HG02571 (cell line): Measurements from ENCODE around the gene SKOR1.
A peak's percentile ranks its signal among the peaks of the same experiment; 100 is the strongest.

ENCODE experiments used
- ATAC-seq: cut with Tn5 transposase; IDR thresholded peaks from one replicate; pipeline ENCODE4 v1.9.1; 2021; ENCODE audit warnings: mild to moderate bottlenecking, moderate library complexity; ENCODE audit not compliant: unreplicated experiment

Gene SKOR1

DNA sequence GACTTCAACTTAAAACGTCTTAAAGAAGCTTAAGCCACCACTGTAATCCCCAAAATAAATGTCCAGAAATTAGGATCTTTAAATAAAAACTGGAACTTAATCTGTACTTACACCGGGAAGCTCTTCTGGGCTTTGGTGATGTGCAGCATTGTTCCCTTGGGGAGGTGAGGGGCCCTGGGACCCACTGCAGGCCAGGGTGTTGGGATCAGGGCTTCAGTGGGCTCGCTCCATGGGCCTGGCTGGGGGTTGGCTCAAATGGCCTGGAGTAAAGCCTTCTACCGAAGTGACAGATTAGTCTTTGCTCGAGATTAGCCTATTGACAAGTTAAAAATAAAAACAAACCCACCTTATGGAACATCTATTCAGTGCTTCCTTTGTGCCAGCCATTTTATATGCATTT lies 20.7 kb downstream of the SKOR1 start:
- no peak for ATAC-seq

DNA sequence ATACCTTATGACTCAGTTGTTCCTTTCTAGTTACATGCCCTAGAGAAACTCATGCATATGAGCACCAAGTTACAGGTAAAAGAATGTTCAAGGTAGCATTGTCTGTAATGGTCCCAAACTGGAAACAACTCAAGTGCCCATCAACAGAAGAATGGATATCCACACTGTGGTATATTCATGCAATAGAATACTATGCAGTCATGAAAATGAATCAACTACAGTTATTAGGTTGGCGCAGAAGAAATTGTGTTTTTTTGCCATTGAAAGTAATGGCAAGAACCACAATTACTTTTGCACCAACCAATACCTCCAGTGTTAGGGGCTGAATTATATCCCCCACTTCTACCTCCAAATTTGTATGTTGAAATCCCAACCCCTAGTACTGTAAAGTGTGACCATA lies 24.2 kb downstream of the SKOR1 start:
- no peak for ATAC-seq

DNA sequence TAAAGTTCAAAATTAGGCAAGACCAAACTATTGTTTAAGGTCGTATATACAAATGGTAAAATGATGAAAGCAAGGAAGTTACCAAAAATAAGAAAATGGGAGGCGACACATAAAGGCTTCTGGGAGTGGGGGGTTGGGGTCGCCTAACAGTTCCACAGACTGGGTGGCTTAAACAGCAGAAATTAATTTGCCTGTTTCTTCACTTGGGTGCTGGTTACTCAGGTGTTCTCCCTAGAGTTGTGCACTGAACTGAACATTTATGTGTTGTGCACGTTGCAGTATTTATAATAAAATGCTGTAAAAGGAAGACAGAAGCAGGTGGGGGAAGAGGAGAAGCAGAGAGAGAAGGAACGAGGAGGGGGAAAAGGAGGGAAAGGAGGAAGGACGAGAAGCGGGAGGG lies 25.0 kb downstream of the SKOR1 start:
- no peak for ATAC-seq

DNA sequence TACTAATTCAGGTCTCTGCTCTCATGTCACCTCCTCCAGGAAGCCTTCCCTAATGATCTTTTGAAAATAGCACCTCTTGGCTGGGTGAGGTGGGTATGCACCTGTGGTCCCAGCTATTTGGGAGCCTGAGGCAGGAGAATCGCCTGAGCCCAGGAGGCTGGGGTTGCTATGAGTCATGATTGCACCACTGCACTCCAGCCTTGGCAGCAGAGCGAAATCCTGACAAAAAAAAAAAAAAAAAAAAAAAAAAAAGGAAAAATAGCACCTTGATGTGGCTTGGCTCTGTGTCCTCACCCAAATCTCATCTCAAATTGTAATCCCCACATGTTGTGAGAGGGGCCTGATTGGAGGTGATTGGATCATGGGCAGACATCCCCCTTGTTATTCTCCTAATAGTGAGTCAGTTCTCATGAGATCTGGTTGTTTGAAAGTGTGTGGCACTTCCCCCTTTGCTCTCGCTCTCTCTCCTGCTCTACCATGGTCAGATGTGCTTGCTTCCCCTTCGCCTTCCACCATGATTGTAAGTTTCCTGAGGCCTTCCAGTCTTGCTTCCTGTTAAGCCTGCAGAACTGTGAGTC lies 25.8 kb downstream of the SKOR1 start:
- ATAC-seq, result no peak

DNA sequence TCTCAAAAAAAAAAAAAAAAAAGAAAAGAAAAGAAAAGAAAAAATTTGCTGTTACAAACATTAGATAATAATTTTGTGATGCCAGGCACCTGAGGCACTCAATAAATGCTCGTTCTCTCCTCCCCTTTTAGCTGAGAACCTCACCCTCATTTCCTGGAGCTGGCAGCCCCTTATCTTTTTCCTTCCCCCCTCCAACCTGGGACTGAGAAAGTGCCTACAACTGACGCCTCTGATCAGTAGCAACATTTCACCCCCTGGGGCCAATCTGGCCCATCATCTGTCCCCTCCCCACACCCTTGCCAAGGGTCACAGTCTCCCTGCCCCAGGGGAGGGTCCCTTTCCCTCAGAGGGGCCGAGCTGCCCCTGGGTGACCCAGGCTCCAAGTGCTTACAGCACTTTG lies 27.1 kb downstream of the SKOR1 start:
- ATAC-seq, result no peak

DNA sequence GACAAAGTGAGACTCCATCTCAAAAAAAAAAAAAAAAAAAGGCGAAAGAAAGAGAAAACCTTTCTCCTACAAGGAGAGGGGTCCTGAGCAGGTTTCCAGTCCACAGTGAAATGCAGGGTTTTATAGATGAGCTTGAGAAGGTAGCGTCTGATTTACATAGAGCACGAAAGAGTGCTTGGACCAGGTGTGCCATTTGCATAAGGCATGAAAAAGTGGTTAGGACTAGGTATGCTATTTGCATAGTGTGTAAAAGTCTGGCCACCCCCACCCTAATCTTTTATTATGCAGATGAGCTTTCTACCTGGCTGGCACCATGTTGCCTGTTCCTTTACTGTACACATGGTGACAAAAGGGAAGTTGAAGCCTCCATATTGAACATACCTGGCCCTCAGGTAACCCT lies 28.1 kb downstream of the SKOR1 start:
- ATAC-seq, result no peak

DNA sequence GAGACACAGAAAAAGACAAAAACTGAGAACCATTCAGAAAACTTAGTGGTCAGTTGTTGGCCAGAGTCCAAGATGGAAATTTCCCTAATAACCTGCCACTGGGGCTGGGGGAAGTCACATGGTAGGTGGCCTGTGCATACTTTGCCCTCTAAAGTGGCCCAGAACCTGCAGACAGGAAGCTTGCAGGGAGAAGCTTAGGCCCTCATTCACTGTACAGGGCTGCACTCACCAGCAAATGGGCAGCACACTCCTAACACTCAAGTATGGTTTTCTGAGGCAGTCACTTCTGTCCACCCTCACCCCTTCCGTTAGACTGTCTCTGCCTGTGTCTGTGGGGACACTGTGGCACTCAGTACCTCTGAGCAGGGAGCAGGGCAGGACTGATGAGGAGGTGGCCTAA lies 29.0 kb downstream of the SKOR1 start:
- ATAC-seq, result no peak

DNA sequence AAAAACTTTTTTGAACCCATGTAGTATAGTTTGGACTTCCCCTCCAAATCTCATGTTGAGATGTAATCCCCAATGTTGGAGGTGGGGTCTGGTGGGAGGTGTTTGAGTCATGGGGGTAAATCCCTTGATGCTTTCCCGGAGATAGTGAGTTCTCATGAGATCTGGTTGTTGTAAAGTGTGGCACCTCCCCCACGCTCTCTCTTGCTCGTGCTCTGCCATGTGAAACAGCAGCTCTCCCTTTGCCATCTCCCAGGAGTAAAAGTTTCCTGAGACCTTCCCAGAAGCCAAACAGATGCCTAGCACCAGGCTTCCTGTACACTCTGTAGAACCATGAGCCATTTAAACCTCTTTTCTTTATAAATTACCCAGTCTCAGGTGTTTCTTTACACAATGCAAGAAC lies 30.5 kb downstream of the SKOR1 start:
- ATAC-seq, result no peak

DNA sequence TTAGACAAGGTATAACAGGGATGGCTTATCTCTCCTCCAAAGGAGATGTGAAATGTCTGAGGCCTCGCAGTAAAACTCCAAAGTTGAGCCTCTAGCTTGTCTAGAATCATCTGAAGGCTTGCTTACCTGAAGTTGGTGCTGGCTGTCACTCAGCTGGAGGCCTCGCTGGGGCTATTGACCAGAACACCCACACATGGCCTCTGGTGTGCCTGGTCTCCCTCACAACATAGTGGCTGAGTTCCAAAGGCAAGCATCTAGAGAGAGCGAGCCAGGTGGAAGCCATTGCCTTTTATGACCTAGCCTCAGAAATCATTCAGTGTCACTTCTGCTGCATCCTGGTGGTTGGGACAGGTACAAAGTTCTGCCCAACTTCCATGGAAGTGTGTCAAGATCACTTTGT lies 31.9 kb downstream of the SKOR1 start:
- ATAC-seq, result no peak

DNA sequence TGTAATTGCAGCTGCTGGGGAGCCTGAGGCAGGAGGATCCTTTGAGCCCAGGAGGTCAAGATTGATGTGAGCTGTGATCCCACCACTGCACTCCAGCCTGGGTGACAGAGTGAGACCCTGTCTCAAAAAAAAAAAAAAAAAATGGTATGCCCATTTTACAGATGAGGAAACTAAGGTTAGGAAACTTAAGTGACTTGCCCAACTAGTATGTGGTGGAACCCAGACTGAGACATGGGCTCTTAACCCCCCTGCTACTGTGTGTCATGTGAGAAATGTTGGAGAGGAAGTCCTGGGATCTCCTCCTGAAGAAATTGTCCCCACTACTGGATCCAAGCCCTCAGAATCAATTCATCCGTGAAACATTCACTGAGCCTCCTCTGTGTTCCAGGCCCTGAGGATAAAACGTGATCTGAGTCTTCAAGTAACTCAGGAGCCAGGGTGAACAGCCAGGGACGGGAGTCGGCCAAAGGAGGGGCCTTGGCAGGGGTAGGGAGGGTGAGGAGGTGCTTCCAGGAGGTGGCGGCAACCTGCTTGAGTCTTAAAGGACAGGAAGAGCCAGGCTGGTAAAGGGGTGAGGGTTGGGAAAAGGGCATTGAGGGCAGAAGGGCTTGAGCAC lies 34.1 kb downstream of the SKOR1 start:
- no peak for ATAC-seq

DNA sequence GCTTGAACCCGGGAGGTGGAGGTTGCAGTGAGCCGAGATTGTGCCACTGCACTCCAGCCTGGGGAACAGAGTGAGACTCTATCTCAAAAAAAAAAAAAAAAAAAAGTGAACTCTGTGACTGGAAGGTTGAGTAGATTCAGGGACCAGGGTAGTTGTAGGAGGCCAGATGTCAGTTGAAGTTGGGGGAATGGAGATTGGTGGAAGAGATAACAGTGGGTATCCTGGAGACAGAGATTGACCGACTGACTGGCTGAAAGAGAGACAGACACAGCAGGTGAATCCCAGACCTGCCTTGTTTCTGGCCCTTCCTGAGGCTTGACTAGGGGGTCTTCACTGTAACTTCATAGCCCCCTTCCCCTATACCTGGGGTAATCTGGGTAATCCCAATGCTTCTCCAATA lies 36.7 kb downstream of the SKOR1 start:
- ATAC-seq, result no peak

DNA sequence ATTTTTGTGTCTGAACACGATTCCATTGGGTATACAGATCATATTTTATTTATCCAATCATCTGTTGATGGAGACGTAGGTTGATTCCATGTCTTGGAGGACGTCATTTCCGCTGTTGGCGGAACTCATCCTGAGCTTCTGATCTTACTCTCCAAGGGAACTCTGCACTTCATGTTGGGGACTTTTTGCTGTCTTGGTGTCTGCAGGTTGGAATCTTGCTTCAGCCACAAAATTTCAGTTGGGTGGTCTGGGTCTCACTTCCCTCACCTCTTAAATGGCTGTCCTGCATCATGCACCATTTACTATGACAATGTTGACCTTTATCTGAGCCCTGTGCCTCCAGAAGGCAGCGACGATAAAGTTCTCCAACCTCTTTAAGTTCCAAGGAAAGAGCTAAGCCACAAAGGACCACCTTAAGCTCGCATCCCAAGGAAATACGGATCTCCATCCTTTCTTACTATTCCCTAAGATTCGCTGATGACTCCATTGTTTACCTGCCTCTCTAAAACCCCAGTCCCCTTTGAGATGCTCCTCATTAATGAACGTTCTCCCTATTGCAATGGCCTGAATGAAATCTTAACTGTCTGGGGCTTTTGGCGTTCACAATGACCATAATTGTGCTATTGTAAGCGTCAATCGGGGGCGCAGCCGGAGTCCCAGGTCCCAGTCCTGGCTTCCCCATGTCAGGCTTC lies 37.6 kb downstream of the SKOR1 start:
- ATAC-seq, result no peak

DNA sequence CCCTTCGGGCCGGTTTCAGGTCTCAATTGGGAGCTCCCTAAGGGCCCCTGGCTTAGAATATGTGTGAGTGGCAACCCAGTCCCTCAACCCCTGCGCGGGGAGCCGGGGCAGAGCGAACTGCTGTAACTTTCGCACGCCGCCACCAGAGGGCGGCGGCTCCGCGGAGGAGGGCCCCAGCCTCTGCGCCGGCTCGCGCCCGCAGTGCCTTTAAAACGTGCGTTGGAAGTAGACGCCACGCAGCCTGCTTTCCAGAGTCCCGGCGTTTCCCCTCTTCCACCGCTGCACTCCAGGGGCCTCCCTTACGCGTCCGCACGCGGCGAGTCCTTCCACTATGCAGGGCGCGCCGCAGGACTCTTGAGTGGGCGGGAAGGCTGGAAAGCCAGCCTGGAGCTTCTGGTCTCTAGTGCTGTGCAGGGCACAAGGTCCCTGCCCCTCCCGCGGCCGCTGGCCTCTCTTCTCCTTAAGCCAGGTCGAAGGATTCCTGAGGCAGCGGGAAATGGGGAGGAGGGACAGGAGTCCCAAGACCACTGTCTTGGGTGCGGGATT lies 38.2 kb downstream of the SKOR1 start:
- ATAC-seq, result peak; percentile 72

DNA sequence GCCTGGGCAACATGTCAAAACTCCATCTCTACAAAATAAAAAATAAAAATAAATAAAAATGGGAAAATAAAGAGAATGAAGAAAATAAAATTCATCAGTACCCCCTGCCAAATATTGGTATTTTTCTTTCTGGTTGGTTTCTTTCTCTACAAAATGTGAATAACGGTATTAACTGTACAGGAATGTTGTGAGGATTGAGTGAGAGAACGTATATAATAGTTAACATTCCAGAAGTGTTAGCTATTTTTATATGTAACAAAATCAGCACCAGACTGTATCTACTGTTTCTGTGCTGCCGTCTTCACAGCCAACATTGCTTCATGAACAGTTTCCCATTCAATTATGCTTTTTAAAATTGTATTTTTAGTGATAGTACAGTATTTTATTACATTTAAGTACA lies 40.0 kb downstream of the SKOR1 start:
- ATAC-seq, result no peak

DNA sequence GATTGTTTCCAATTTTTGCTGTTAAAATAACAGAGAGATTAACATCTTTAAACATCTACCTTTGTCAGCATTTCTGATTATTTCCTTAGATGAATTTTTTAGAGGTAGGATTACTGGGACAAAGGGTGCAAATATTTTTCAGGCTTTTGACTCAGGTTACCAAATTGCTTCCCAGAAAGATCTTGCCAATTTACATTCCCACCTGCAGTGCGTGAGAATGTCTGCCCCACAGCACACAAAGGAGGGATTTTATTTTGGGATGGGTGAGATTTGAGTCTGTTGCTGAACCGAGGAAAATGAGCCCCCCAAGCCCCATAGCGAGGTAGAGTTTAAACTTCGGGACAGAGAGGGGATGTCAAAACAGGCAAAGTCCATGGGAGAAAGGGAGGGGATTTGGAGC lies 40.5 kb downstream of the SKOR1 start:
- ATAC-seq, result no peak

DNA sequence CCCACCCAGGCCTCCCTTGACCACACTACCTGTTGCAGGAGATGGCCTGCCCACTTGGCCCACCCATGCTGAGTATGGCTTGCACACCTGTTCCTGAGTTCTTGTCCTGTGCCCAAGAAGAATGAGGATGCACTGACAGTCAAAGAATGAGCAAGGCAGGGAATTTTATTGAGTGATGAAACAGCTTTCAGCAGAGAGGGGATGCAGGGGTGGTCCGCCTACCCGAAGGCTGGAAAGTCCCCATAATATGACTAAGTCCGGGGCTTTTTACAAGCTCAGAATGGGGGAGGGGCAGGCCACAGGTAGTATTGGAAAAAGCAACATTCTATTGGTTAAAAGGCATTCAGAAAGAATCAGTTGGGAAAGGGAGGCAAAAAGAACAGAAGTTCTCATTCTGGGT lies 44.4 kb downstream of the SKOR1 start:
- no peak for ATAC-seq

DNA sequence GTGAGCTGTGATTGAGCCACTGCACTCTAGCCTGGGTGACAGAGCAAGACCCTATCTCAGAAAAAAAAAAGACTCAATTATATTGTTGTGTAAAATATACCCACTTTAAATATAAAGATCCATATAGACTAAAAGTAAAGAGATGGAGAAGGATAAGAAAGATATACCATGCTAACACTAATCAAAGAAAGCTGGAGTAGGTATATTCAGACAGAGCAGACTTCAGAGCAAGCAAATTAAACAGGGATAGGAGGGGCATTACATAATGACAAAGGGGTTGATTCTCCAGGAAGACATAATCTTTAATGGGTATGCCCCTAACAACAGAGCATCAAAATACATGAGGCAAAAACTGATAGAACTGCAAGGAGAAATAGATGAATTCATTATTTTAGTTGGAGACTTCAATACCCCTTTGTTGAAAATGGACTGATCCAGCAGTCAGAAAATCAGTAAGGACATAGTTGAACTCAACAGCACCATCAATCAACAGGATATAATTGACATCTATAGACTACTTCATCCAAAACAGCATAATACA lies 45.6 kb downstream of the SKOR1 start:
- ATAC-seq, result no peak

DNA sequence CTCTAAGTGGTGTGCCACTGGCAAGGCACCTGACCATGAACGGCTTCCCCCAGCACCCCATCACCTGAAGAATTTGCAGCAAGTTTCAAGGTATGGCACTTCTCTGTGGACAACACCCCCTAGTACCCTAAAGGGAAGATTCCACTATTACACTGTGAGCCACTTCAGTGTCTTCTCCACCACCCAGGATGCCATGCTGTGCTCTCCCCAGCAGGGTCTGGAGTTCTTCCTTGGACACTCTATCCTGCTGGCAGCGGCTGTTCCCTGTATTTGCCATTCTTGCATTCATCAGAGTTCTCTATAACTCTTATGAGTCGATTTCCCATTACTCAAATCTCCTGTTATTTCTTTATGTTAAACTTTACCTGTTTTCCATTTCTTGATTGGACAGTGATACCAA lies 48.5 kb downstream of the SKOR1 start:
- no peak for ATAC-seq

DNA sequence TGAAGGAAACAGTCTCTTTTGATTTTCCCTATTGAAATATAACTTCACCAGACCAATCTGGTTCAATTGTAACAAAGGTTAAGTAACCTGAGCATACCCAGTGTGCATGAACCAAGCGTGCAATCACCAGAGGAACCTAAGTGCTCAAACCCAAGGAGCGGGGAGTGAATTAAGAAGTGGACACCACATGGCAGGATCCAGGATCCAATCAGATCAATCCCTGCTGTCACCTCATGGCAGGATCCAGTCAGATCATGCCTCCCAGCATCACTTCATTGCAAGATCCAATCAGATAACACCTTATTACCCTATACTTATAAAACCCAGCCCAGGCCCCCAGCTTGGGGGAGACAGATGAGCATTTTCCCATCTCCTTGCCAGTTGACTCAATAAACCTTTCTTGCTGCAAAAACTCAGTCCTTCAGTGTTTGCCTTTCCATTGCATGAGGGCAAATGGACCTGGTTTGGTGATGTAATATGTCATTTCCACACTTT lies 53.5 kb downstream of the SKOR1 start:
- ATAC-seq, result no peak

DNA sequence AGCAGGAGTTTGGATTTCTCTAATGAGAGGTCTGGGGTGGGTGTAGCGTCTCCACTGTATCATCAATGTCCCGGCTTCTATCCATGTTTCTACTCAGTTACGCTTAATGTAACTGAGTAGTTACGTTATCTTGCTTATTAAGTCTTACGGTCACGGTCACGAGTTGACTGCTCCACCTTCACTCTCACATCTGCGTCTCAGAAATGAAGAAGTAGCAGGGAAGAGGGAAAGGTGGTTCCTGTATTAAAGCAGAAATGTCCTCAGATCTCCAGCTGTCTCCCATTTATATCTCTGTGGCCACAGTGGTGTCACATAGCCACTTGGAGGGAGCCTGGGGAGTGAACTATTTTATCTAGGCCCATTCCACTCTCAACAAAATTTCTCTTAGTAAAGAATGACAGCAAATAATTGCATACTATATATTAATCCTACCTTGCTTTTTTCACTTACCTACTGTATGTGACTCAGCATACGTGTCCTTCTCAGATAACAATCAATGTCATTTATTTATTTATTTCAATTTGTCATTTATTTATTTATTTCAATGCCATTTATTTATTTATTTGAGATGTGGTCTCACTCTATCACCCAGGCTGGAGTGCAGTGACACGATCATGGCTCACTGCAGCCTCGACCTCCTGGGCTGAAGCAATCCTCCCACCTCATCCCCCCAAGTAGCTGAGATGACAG lies 54.3 kb downstream of the SKOR1 start:
- no peak for ATAC-seq

DNA sequence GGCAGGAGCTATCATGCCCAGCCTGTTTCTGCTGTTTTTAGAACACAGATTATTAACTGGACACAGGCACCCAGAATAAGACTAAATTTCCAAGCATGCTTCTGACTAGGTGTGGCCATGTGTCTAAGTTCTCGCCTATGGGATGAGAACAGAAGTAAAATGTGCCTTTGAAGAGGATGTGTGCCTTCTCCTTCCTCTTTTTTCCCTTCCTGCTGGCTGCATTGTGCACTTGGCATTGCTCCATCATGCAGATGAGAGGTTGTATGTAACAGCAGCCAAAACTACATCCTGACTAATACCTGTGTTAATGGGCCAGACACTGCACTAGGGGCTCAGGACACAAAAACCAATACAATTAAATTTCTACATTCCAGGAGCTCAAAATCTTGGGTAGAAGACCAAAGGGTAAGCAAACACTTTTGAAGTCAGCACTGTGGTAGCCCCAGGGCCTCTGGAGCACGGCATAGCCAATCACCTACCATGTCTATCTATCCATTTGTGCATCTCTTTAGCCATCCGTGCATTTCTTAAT lies 55.4 kb downstream of the SKOR1 start:
- ATAC-seq, result no peak
